ENCODE data around the gene PPFIBP1.

DNA sequence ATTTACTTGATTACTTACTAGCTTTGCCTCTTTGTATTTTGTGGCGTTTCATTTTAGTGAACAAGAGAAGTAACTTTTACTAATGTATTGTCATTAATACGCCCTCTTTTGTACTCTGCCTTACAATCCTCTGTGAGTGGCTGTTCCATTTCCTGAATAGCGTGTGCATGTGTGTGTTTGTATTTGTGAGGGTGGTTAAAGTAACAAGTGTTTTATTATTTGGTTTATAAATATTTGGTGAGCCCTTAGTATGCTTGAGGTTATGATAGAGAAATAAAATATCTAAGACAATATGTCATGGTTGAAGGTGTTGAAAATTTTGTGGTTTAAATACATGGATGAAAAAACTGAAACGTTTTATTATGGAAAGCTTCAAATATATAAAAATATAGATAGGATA lies 100.6 kb downstream of the PPFIBP1 start:
- TF ChIP-seq, protein P1, sequence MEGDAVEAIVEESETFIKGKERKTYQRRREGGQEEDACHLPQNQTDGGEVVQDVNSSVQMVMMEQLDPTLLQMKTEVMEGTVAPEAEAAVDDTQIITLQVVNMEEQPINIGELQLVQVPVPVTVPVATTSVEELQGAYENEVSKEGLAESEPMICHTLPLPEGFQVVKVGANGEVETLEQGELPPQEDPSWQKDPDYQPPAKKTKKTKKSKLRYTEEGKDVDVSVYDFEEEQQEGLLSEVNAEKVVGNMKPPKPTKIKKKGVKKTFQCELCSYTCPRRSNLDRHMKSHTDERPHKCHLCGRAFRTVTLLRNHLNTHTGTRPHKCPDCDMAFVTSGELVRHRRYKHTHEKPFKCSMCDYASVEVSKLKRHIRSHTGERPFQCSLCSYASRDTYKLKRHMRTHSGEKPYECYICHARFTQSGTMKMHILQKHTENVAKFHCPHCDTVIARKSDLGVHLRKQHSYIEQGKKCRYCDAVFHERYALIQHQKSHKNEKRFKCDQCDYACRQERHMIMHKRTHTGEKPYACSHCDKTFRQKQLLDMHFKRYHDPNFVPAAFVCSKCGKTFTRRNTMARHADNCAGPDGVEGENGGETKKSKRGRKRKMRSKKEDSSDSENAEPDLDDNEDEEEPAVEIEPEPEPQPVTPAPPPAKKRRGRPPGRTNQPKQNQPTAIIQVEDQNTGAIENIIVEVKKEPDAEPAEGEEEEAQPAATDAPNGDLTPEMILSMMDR (IDR thresholded peaks at IDR 0.05): no peak
- TF ChIP-seq POLR2A (IDR thresholded peaks at IDR 0.05): no peak

Data from prostate gland (tissue), 2 donors.